ENCODE data around the gene ACAA2. TPM values are rescaled to one million over a fixed set of nuclear protein-coding genes. Genes with fewer than 3 reads are reported as not detected.

Gene ACAA2
- total RNA-seq, 2 experiments from 2014 or later, result 5.7 to 6.2 TPM

DNA sequence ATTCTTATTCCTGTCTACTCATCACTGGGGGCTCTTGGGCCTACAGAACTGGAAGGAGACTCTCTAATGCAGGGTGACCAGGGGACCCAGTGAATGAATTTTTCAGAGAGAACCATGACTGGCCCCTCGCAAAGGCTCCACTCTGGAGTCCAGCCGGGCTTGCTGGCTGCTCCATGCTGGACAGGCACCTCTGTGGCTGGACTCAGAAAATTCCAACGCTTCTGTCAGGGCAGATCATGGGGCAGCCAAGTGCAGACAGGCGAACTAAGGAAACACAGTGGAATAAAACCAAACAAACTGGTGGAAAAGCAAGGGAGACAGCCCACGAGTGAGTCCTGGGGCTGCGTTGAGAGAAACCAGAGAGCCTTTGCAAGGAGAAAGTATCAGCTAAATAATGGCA, 57.2 kb downstream of the ACAA2 start:
- ATAC-seq (ENCODE audit: poor library complexity), result no peak
- TF ChIP-seq, protein P1, sequence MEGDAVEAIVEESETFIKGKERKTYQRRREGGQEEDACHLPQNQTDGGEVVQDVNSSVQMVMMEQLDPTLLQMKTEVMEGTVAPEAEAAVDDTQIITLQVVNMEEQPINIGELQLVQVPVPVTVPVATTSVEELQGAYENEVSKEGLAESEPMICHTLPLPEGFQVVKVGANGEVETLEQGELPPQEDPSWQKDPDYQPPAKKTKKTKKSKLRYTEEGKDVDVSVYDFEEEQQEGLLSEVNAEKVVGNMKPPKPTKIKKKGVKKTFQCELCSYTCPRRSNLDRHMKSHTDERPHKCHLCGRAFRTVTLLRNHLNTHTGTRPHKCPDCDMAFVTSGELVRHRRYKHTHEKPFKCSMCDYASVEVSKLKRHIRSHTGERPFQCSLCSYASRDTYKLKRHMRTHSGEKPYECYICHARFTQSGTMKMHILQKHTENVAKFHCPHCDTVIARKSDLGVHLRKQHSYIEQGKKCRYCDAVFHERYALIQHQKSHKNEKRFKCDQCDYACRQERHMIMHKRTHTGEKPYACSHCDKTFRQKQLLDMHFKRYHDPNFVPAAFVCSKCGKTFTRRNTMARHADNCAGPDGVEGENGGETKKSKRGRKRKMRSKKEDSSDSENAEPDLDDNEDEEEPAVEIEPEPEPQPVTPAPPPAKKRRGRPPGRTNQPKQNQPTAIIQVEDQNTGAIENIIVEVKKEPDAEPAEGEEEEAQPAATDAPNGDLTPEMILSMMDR (IDR thresholded peaks at IDR 0.05), result no peak
- ChIA-PET POLR2A (no interaction called here), CTCF (no interaction called here)
- no peaks in the 10 kb centered on the region for H3K27me3 Mint-ChIP-seq
- H3K27ac ChIP-seq (ENCODE audit: low read depth in 1 of 2, low read length in 2 of 2), result no peak overlapping the region
- no peaks in the 10 kb centered on the region for H3K9me3 ChIP-seq (ENCODE audit: control insufficient read depth in 1 of 2, insufficient read depth in 1 of 2, low read length in 2 of 2)
- no peak for DNase-seq
- H3K4me1 ChIP-seq (ENCODE audit: insufficient read depth, low read length), result peaks cover 17% of the 10 kb centered on the region
- H3K36me3 ChIP-seq (ENCODE audit: insufficient read depth, low read length), result no peaks in the 10 kb centered on the region
- no peaks in the 10 kb centered on the region for H3K9me3 Mint-ChIP-seq
- no peaks in the 10 kb centered on the region for H3K27me3 ChIP-seq (ENCODE audit: control insufficient read depth in 1 of 2, insufficient read depth in 2 of 2, low read length in 2 of 2)
- peaks cover 29% of the 10 kb centered on the region for H3K4me1 Mint-ChIP-seq (ENCODE audit: low read depth)
- H3K36me3 Mint-ChIP-seq (ENCODE audit: low read depth), result no peaks in the 10 kb centered on the region
- intact Hi-C loops (cut with DNase I, micrococcal nuclease), result no loop called here
- H3K4me3 ChIP-seq (ENCODE audit: low read length), result no peak overlapping the region
- H3K27ac Mint-ChIP-seq, result no peak overlapping the region
- no peak overlapping the region for H3K4me3 Mint-ChIP-seq

GRCh38 chr18:49755489-49755888, 57.8 kb downstream of the ACAA2 start:
- Histone ChIP-seq H3K36me3 (ENCODE audit: insufficient read depth, low read length) (no peaks in the 10 kb centered on the region), H3K9me3 (ENCODE audit: control insufficient read depth in 1 of 2, insufficient read depth in 1 of 2, low read length in 2 of 2) (no peaks in the 10 kb centered on the region), H3K27ac (ENCODE audit: low read depth in 1 of 2, low read length in 2 of 2) (no peak overlapping the region), H3K27me3 (ENCODE audit: control insufficient read depth in 1 of 2, insufficient read depth in 2 of 2, low read length in 2 of 2) (no peaks in the 10 kb centered on the region), H3K4me1 (ENCODE audit: insufficient read depth, low read length) (peaks cover 18% of the 10 kb centered on the region), H3K4me3 (ENCODE audit: low read length) (no peak overlapping the region)
- Mint-ChIP-seq H3K27me3 (no peaks in the 10 kb centered on the region), H3K27ac (no peak overlapping the region), H3K36me3 (ENCODE audit: low read depth) (no peaks in the 10 kb centered on the region), H3K9me3 (no peaks in the 10 kb centered on the region), H3K4me1 (ENCODE audit: low read depth) (peaks cover 31% of the 10 kb centered on the region), H3K4me3 (no peak overlapping the region)
- intact Hi-C loops (cut with DNase I, micrococcal nuclease), result no loop called here
- TF ChIP-seq, protein P1 (IDR thresholded peaks at IDR 0.05), result no peak
- CTCF ChIA-PET, result no interaction called here
- POLR2A ChIA-PET, result no interaction called here
- DNase-seq, result no peak
- no peak for ATAC-seq (ENCODE audit: poor library complexity)

DNA sequence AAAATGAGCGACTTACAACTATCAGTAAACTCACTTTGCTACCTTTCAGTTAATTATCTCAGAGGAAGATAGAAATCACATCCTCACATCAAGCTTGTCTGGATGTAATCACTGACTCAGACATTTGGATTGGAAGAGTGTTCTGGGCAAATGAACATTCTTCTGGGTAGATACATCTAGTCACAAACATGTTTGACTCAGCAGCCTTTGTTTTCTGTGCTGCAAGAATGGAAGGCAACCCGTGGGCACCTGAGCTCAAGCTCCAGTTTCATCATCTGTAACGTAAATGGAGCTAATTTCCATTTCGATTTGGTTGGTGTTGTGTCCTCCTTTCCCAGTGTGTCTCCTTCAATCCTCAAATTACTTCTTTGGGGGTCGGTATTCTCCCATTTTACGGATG, 58.5 kb downstream of the ACAA2 start:
- POLR2A ChIA-PET, result no interaction called here
- Histone ChIP-seq H3K36me3 (ENCODE audit: insufficient read depth, low read length) (no peaks in the 10 kb centered on the region), H3K27me3 (ENCODE audit: control insufficient read depth in 1 of 2, insufficient read depth in 2 of 2, low read length in 2 of 2) (no peaks in the 10 kb centered on the region), H3K4me3 (ENCODE audit: low read length) (no peak overlapping the region), H3K27ac (ENCODE audit: low read depth in 1 of 2, low read length in 2 of 2) (no peak overlapping the region), H3K4me1 (ENCODE audit: insufficient read depth, low read length) (peaks cover 18% of the 10 kb centered on the region), H3K9me3 (ENCODE audit: control insufficient read depth in 1 of 2, insufficient read depth in 1 of 2, low read length in 2 of 2) (no peaks in the 10 kb centered on the region)
- H3K4me1 Mint-ChIP-seq (ENCODE audit: low read depth), result peaks cover 34% of the 10 kb centered on the region
- TF ChIP-seq, protein P1 (IDR thresholded peaks at IDR 0.05), result no peak
- DNase-seq (no peak), ATAC-seq (ENCODE audit: poor library complexity) (no peak)
- H3K36me3 Mint-ChIP-seq (ENCODE audit: low read depth), result no peaks in the 10 kb centered on the region
- no peaks in the 10 kb centered on the region for H3K27me3 Mint-ChIP-seq
- H3K9me3 Mint-ChIP-seq, result no peaks in the 10 kb centered on the region
- no peak overlapping the region for H3K27ac Mint-ChIP-seq
- intact Hi-C loops (cut with DNase I, micrococcal nuclease), result loop anchor here in 1 of 2 experiments (5.0 kb wide), 1 partner anchor 57 kb away; the partner anchor contains the start of gene ACAA2
- CTCF ChIA-PET, result no interaction called here
- H3K4me3 Mint-ChIP-seq, result no peak overlapping the region
